GM21515 (cell line): ENCODE data around the gene CDH2.

Experiments used
- ATAC-seq: cut with Tn5 transposase; IDR thresholded peaks from one replicate; pipeline ENCODE4 v1.9.1; 2021; ENCODE audit not compliant: unreplicated experiment

The CDH2 gene

DNA sequence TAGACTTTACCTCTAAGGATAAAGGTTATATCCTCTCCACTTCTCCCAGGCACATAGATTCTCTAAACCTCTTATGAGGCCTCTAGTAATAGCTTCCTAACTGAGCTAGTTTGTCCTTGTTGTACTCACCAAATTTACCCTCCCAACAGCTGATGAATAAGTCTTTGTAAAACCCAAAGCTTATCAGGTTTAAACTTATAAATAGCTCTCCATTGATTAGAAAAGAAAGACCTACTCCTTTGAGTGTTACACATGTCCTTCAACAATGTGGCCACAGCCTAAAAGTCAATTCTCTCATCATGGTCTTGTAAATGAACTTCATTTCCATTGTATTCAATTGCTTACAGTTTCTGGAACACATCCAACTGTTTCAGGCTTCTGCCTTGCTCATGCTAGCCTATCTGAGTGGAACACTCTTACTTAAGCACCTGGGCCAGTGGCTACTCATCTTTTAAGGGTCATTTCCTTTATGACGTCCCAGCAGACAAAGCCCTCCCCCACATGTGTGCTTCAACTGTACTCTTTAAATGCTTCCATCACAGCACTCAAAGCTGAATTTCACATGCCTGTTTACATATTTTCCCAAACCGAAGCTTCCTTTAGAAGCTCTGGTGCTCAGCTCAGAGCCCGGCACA lies 131.6 kb downstream of the CDH2 start:
- ATAC-seq, result no peak

- ATAC-seq, result no peak
Measured at GRCh38 chr18:28044036-28044435, 132.9 kb downstream of the CDH2 start.

GRCh38 chr18:28043631-28044030 lies 133.3 kb downstream of the CDH2 start:
- ATAC-seq, result no peak

DNA sequence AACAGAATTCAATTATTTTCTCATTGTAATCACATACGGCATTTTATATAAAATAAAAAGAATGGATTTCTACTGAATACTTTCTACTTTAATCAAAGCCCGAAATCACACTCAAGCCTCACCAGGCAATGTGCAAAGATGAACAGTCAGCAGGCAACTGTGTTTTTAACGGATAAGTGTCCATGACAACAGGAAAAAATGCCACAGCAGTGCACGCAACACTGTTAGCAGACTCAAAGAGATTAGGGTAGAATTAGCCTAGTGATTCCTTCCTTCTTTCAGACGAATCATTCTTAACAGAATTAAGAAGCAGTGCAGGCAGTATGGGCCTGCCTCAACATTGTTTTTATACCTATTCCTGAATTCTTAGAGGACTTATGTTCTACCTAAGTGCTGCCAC lies 135.6 kb downstream of the CDH2 start:
- no peak for ATAC-seq

GRCh38 chr18:28040716-28041115 lies 136.2 kb downstream of the CDH2 start:
- ATAC-seq, result no peak

DNA sequence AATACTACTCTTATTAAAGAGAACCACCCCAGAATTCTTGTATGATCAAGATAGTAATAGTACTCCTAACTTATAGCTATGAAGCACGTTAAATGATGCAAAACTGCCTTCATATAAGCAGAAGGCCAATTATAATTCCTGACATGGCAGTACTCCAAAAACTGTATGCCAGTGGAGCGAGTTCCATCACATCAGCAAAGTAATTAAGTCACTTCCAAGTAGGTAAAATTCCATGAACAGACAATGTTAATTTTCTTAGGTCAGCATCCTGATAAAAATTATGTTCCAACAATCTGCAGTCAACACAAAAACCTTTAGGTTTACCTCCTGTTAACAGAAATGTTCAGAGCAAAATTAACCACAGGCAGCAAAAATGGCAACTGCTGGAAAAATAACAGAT lies 136.7 kb downstream of the CDH2 start:
- ATAC-seq, result no peak

DNA sequence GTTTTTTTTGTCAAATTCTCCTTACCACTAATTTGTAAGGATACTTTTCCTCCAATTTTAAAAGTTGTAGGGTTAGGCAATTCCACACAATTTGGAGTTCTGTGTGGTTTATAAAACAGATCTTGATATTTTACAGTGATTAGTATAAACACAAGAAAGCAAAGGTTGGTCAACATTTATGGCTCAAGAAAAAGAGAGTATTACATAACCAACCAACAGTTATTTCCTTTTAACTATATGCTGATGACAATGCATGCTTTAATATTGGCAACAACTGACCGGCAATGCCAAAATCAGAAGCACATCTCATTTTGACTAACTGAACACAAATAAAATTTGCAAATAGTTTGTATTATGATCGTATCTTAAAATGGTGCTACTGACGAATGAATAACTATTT lies 137.2 kb downstream of the CDH2 start:
- ATAC-seq, result no peak

DNA sequence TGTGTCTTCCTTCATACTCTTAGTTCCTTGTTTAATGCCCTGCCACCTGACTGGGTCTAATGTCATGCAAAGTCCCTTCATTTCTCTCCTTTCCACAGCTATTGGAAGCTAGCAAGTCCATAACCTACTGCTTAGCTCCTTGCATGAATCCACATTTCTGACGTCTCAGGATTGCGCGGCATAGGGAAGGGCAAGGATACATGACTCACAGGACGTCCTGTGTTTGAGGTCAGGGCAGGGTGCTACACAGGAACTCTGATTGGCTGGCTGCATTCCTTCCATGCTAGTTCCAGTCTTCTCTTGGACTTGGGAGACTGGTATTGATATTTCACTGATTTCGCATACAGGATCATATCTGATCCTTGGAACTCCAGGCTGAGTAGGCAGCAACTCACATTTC lies 137.9 kb downstream of the CDH2 start:
- no peak for ATAC-seq

DNA sequence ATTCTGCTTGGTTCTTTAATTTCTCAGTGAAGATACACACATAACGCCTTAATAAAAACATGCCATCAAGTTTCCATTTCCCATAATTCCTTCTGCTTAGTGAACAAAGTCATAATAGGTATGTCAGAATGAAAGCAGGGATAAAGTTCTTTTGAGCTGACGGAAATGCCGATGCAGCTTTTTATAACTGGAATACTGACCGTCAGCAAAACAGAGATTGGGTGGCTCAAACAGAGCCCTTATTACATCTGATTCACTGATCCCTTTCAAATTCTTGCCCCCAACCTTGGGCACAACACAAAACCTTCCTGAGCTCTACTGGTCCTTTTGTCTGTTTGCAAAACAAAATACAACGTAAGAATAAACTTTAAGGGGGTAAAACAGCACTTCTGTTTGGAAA lies 140.4 kb downstream of the CDH2 start:
- ATAC-seq, result no peak

- no peak for ATAC-seq
Measured at GRCh38 chr18:28034567-28034966, 142.4 kb downstream of the CDH2 start.

GRCh38 chr18:28032177-28032576 lies 144.8 kb downstream of the CDH2 start:
- ATAC-seq, result no peak

DNA sequence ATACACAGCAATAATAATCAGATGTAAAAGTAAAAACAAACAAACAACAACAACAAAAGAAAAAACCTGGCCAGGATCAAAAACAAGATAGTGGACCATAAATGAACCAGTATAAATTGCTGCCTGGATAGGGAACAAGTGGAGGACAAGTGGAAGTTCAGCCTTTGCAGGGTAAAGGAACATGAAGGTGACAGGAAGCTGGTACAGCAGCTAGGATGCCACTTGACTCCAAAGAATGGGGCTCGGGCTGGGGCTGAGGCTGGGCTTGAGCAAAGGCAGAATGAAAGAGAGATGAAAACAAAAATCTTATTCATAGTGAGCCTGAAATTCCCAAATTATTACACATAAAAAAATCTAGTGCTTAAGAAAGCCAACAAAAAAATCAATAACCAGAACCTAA lies 146.5 kb downstream of the CDH2 start:
- ATAC-seq, result no peak

GRCh38 chr18:28027755-28028154 lies 149.2 kb downstream of the CDH2 start:
- no peak for ATAC-seq

DNA sequence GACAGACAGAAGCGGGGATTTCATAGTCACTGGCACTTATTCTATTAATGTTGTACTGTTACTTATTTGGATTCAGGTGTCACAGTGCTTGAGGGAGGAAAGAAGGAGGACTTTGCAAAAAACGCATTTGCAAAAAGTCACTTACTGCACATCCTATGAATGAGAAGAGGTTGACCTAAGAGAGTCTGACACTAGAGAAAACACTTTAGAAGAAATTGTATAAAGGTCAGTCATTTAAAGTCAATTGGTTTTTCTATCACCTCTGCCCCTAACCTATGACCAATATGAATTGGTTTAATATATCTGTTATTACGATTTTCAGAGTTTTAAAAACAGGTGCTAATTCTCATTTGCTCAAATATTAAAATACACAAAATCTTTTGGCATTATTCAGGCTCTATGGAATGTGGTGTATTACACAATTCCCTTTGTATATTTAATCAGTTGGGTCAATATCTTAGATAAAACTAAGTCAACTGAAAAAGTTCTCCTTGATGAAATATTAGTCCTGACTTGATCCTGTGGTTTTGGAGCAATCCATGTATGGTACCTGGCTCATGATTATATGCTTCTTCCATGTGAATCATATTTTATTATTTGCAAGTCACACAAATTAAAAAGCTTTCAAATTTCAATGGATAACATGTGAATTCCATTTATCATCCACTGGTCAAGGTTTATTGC lies 157.4 kb downstream of the CDH2 start:
- ATAC-seq, result no peak

- no peak for ATAC-seq
Measured at GRCh38 chr18:28018351-28018750, 158.6 kb downstream of the CDH2 start.

DNA sequence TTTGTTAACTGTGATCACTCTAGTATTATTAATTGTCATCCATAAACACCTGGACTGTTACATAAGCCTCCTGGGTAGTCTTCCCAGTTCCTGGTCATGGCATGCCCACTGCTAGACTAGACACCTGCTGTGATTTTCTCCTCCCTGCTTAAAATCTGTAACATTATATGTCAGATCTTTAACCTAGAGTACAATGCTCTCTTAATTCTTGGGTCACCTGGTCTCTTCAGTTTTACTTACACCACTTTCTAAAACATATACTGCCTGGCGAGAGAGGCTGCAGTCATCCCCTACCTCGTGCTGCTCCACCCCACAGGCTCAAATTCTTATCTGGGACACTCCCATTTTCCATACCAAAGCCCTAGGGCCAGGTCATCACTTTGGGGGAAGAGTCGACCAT lies 161.3 kb downstream of the CDH2 start:
- no peak for ATAC-seq

DNA sequence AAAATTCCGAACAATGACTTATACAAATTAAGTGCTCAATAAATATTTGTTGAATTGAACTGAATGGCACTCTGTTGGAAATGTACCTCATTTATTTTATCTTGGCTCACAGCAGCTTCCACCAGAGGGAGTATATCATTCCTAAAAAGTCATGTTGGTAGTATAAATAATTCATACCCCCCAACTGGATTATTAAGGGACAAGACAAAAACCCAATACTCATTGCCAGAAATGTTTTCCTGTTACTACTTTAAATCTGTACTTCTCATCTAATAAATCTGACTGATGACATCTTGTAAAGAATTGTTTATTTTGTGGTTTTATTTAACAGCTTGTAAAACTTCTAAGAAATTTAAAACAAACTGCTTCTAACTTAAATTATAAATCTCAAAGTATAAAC lies 163.9 kb downstream of the CDH2 start:
- no peak for ATAC-seq

DNA sequence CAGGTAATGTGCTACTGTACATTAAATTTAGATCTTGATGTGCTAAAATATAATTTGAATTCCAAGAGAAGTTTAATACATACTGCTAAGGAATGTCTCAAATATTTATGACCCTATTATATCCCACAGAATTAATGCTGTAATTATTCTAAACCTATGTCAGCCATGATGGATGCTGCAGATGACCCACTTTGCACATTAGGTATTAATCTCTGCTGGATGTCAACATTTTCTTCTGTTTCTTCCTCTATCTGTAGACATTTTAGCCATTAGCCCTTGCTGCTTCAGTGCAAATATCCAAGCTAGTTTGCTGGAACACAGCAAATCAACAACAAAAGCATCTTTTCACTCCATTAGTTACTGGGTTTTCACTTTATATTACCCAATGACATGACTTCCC lies 164.6 kb downstream of the CDH2 start:
- ATAC-seq, result no peak

DNA sequence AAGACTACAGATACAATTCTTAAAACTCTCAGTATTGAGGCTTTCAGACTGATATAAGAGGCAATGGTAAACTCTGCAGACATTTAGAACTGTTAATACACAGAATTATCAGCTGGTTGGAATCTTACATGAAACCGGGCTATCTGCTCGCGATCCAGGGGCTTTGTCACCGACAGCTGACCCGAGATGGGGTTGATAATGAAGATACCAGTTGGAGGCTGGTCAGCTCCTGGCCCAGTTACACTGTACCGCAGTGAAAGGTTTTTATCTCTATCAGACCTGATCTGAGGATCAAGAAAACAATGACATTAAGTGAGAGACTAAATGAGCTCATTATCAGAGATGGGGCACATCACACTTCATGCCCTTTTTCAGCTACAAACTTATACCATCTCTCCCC lies 167.3 kb downstream of the CDH2 start:
- no peak for ATAC-seq

- ATAC-seq, result no peak
Measured at GRCh38 chr18:28007841-28008240, 169.1 kb downstream of the CDH2 start.

GRCh38 chr18:28005164-28005563 lies 171.8 kb downstream of the CDH2 start:
- no peak for ATAC-seq

GRCh38 chr18:28004606-28005005 lies 172.3 kb downstream of the CDH2 start:
- no peak for ATAC-seq

DNA sequence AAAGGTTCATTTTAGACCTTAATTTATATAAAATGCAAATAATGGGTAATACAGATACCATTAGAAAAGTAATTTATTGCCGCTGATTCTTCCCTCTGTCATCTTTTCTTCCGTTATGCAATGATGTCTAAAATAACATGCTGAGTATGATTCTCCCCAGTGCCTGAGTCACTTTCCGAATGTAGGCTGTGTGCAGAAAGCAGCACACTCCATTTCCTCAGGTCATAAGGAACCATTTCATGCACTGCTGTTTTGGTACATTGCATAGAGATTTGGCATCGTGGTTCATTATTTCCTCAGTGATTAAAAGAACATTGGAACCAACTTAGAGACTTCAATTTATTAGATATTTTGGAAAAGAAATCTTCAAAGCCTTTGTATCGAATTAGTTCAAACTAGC lies 173.5 kb downstream of the CDH2 start:
- no peak for ATAC-seq
